Muscle of arm (tissue), 12 donors: Measurements from ENCODE around the gene RYR1. TPM values are rescaled to one million over a fixed set of nuclear protein-coding genes. Genes with fewer than 3 reads are reported as not detected.
"Not testable (repeated sequence)": the region's sequence is repeated elsewhere in the genome, so short reads cannot be mapped to it uniquely, and the experiment has no call there.

Experiments used
- DNase-seq: peaks from one replicate; pipeline ENCODE4 v3.0.0-alpha.2; 2013
- polyA plus RNA-seq, 12 donors: library from polyadenylated mRNA; unstranded; fragments of 120-200 nt; gene quantifications; one replicate each; pipeline ENCODE4 v1.2.1, GENCODE V29; 2013; ENCODE audit not compliant: insufficient read length in 12 of 12

Gene RYR1
- polyA plus RNA-seq, 12 donors = 205 to 659 (median 555) TPM

- no peak for DNase-seq
Measured at GRCh38 chr19:38488096-38488495, 54.6 kb downstream of the RYR1 start.

- DNase-seq = no peak
Measured at GRCh38 chr19:38488776-38489481, 55.4 kb downstream of the RYR1 start.

GRCh38 chr19:38490861-38491260 is 57.4 kb downstream of the RYR1 start:
- DNase-seq = no peak

DNA sequence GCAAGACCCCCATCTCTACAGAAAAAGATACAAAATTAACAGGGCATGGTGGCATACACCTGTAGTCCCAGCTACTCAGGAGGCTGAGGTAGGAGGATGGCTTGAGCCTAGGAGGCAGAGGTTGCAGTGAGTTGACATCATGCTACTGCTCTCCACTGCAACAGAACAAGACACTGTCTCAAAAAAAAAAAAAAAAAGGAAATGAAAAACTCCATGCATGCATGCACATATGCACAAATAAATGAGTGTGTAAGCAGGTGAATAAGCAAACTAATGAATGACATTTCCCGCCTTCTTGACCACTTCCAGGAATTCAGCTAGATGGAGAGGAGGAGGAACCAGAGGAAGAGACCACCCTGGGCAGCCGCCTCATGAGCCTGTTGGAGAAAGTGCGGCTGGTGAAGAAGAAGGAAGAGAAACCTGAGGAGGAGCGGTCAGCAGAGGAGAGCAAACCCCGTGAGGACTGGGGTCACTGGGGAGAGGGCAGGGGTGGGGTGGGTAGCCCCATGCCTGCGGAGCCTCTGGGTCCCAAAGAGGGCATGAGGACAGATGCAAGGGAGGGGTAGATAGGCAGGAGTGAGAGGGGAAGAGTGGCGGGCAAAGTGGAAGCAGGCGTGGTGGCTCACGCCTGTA is 58.8 kb downstream of the RYR1 start:
- DNase-seq = no peak

DNA sequence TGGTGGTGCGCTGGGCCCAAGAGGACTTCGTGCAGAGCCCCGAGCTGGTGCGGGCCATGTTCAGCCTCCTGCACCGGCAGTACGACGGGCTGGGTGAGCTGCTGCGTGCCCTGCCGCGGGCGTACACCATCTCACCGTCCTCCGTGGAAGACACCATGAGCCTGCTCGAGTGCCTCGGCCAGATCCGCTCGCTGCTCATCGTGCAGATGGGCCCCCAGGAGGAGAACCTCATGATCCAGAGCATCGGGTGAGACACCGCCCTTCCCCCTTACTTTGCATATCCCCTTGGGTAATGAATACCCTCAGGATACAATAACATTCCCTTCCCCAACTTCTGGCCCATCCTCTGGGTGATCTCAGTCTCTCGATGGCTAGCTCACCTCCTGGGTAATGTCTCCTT is 60.9 kb downstream of the RYR1 start:
- no peak for DNase-seq

DNA sequence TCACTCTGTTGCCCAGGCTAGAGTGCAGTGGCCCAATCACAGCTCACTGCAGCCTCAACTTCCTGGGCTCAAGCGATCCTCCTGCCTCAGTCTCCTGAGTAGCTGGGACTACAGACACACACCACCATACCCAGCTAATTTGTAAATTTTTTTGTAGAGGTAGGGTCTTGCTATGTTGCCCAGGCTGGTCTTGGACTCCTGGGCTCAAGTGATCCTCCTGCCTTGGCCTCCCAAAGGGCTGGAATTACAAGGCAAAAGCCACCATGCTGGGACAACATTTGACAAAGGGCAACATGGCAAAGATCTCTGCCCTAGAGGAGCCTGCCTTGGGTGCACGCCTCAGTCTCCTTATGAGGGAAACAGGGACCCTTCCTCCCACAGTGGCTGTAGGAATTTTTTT is 61.9 kb downstream of the RYR1 start:
- DNase-seq = not testable (repeated sequence)

- DNase-seq = no peak
Measured at GRCh38 chr19:38496116-38496515, 62.6 kb downstream of the RYR1 start.

DNA sequence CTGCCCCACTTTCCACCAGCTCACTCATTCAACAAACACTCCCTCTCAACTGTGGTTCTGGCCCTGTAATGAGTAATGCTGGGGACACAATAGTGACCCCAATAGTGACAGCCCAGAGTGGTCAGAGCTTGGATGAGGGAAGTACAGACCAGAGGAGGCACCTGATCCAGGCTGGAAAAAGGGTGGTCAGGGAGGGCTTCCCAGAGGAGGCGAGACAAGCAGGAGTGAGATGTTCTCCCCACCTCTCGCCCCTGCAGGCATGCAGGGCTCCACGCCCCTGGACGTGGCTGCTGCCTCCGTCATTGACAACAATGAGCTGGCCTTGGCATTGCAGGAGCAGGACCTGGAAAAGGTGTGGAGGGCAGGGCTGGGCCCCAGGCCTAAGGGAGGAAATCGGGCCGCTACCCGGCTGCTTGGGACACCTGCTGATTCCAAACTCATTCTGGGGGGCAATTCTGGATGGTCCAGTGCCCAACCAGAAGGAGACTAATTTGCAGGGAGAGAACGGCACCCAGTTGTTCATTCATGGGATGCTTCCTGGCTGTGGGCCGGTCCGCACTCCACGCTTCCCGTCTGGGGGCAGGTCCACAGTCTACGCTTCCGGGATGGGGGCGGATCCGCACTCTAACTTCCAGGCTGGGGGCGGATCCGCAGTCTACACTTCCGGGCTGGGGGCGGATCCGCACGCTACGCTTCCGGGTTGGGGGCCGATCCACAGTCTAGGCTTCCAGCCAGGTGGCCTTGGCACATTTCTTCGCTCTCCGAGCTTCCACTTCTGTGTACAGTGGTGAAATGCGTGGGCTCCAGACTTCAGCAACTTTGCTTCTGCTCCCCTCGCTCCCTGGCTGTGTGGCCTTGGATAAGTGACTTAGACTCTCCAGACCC is 63.4 kb downstream of the RYR1 start:
- no peak for DNase-seq

GRCh38 chr19:38497907-38498306 is 64.4 kb downstream of the RYR1 start:
- no peak for DNase-seq

DNA sequence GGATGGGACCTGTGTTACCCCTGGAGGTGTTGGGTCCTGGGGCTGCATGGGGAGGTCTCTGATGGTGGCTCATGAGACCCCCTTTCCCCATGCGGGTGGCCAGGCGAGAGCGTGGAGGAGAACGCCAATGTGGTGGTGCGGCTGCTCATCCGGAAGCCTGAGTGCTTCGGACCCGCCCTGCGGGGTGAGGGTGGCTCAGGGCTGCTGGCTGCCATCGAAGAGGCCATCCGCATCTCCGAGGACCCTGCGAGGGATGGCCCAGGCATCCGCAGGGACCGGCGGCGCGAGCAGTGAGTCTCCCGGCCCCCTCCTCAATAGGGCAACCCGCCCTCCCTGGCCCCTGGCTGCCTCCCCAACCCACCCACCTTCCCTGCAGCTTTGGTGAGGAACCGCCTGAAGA is 66.0 kb downstream of the RYR1 start:
- no peak for DNase-seq

DNA sequence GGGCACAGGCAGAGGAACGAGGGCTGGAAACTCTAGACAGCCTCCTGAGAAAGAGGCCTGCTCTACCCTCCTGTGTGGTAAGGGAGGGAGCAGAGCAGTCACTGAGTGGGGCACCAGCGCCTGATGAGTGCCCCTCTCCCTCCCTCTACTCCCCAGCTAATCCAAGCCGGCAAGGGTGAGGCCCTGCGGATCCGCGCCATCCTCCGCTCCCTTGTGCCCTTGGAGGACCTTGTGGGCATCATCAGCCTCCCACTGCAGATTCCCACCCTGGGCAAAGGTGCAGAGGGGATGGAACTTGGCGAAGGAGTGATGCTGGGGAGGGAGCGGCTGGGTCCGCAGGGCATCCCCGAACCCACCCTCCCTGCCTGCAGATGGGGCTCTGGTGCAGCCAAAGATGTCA is 67.0 kb downstream of the RYR1 start:
- no peak for DNase-seq

- DNase-seq = no peak
Measured at GRCh38 chr19:38502410-38503076, 69.1 kb downstream of the RYR1 start.

DNA sequence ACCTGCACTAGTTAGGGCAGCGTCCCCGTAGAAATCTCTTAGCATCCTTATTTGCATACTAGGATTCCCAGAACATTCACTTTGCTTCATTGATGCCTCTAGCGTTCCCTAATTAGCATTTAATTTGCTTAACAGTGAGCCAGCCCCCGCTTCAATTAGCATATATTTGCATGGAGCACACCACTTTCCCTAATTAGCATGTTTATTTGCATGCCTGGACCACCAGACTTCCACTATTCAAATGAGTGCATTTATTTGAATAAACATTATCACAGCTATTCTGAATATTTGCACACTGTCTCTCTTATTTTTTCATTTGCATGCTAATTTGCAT is 69.6 kb downstream of the RYR1 start:
- no peak for DNase-seq

GRCh38 chr19:38505958-38506357 is 72.5 kb downstream of the RYR1 start:
- DNase-seq = no peak

GRCh38 chr19:38506375-38506722 is 72.9 kb downstream of the RYR1 start:
- DNase-seq = no peak

DNA sequence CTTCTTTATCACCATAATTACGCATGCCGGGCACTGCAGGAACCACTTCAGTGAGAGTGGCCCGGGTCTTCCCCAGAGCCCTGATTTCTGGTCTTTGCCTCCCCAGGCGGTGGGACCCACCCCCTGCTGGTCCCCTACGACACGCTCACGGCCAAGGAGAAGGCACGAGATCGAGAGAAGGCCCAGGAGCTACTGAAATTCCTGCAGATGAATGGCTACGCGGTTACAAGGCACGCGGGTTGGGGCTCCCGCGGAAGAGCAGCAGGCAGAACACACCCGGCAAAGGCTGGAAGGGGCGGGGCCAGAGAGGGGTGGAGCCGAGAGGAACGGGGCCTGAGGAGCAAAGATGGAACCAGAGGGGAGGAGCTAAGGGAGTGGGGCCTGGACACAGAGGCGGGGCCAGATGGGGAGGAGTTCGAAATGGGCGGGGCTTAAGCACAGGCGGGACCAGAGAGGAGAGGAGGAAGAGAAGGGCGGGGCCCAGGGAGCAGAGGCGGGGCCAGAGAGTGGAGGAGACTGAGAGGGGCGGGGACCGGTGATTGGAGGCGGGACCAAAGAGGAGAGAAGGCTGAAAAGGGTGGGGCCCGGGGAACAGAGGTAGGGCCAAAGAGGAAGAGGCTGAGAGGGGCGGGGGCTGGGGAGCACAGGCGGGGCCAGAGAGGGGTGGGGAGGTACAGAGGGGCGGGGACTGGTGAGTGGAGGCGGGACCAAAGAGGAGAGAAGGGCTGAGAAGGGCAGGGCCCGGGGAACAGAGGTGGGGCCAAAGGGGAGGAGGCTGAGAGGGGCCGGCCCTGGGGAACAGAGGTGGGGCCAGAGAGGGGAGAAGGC is 73.4 kb downstream of the RYR1 start:
- no peak for DNase-seq

- no peak for DNase-seq
Measured at GRCh38 chr19:38507551-38508127, 74.1 kb downstream of the RYR1 start.

GRCh38 chr19:38508507-38508906 is 75.0 kb downstream of the RYR1 start:
- no peak for DNase-seq

- DNase-seq = no peak
Measured at GRCh38 chr19:38509027-38509426, 75.5 kb downstream of the RYR1 start.

DNA sequence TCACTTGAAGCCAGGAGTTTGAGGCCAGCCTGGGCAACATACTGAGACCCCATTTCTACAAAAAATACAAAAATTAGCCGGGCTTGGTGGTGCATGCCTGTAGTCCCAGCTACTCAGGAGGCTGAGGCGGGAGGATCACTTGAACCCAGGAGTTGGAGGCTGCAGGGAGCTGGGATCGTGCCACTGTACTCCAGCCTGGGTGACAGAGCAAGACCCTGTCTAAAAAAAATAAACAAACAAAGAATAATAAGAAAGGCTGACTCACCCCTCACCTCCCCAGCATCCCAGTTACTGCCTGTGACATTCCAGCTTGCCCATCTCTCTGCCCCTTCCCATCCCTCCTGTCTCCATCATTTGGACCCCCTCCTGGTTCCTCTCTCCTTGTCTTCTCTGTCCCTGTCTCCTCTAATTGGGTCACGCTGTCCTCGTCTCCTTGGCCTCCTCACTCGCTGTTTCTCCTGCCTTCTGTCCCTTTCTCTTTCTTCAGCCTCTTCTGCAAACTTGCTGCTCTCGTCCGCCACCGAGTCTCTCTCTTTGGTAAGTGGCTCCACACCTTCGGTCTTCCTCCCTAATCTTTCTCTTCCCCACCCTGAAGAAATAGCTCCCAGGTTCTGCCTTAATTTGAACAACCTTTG is 77.7 kb downstream of the RYR1 start:
- no peak for DNase-seq

DNA sequence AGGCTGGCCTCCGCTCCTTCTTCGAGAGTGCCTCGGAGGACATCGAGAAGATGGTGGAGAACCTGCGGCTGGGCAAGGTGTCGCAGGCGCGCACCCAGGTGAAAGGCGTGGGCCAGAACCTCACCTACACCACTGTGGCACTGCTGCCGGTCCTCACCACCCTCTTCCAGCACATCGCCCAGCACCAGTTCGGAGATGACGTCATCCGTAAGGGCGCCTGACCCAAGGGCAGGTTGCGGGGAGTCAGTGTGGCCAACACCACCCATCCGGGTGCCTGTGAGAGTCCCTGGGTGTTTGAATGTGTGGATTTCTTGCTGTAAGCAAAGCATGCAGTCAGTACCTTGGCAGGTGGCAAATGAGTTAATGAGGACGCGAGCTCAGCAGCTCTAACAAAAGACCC is 78.8 kb downstream of the RYR1 start:
- DNase-seq = no peak
